Subcutaneous abdominal adipose tissue (tissue), 5 donors: ENCODE data around the gene LDLR.
"Not testable (repeated sequence)": the region's sequence is repeated elsewhere in the genome, so short reads cannot be mapped to it uniquely, and the experiment has no call there.

ENCODE experiments used
- H3K27ac ChIP-seq: one replicate; pipeline ENCODE4 v1.7.0; 2013; ENCODE audit warnings: low read depth, mild to moderate bottlenecking, inconsistent platforms, low read length, moderate library complexity
- H3K27me3 ChIP-seq, 5 donors: one replicate each; pipeline ENCODE4 v1.7.0; 2013; ENCODE audit warnings: low read length in 5 of 5, inconsistent platforms in 1 of 5; ENCODE audit not compliant: control insufficient read depth in 5 of 5, insufficient read depth in 4 of 5
- H3K36me3 ChIP-seq, 5 donors: one replicate each; pipeline ENCODE4 v1.7.0; 2013; ENCODE audit warnings: low read length in 5 of 5; ENCODE audit not compliant: control insufficient read depth in 5 of 5, insufficient read depth in 5 of 5
- H3K4me1 ChIP-seq, 5 donors: one replicate each; pipeline ENCODE4 v1.7.0; 2013; ENCODE audit warnings: low read length in 5 of 5, mild to moderate bottlenecking in 3 of 5, moderate library complexity in 1 of 5; ENCODE audit not compliant: control insufficient read depth in 5 of 5, insufficient read depth in 5 of 5
- H3K4me3 ChIP-seq, 5 donors: one replicate each; pipeline ENCODE4 v1.7.0; 2013; ENCODE audit warnings: low read length in 5 of 5, low read depth in 1 of 5
- H3K9ac ChIP-seq, 5 donors: one replicate each; pipeline ENCODE4 v1.7.0; 2013; ENCODE audit warnings: low read length in 5 of 5, mild to moderate bottlenecking in 4 of 5, moderate library complexity in 3 of 5
- H3K9me3 ChIP-seq, 5 donors: one replicate each; pipeline ENCODE4 v1.7.0; 2013; ENCODE audit warnings: low read length in 5 of 5; ENCODE audit not compliant: control insufficient read depth in 5 of 5
- donor health status: healthy.
- donor health status: healthy.
- donor health status: healthy.
- donor health status: healthy.
- donor health status: healthy.

The LDLR gene

GRCh38 chr19:11177592-11177991 lies 88.3 kb downstream of the LDLR start:
- H3K27ac ChIP-seq: peak overlapping the region; percentile 35

GRCh38 chr19:11179145-11179465 lies 89.8 kb downstream of the LDLR start:
- H3K9me3 ChIP-seq, H3K27me3 ChIP-seq, H3K4me3 ChIP-seq, H3K9ac ChIP-seq: not testable (repeated sequence)
- Histone ChIP-seq H3K27ac (peak overlapping the region; percentile 77), H3K36me3 (peaks cover 0 to 60% (median 51%) of the 10 kb centered on the region in 5 donors), H3K4me1 (peaks cover 7 to 24% (median 17%) of the 10 kb centered on the region in 5 donors)

More at GRCh38 chr19:11177592-11177991, 88.3 kb downstream of the LDLR start:
- Histone ChIP-seq H3K4me3 (no peak overlapping the region), H3K36me3 (peaks cover 0 to 69% (median 59%) of the 10 kb centered on the region in 5 donors), H3K9me3 (no peaks in the 10 kb centered on the region), H3K27me3 (no peaks in the 10 kb centered on the region), H3K4me1 (peaks cover 7 to 26% (median 18%) of the 10 kb centered on the region in 5 donors), H3K9ac (no peak overlapping the region)

GRCh38 chr19:11179716-11180297 lies 90.5 kb downstream of the LDLR start:
- no peaks in the 10 kb centered on the region for H3K27me3 ChIP-seq
- H3K27ac ChIP-seq: peak overlapping the region; percentile 77
- peak overlapping the region in 1 of 5 donors; percentile 39 for H3K4me3 ChIP-seq
- no peak overlapping the region for H3K9ac ChIP-seq
- peaks cover 7 to 31% (median 19%) of the 10 kb centered on the region in 5 donors for H3K4me1 ChIP-seq
- H3K36me3 ChIP-seq: peaks cover 0 to 60% (median 44%) of the 10 kb centered on the region in 5 donors
- no peaks in the 10 kb centered on the region for H3K9me3 ChIP-seq

GRCh38 chr19:11180346-11180745 lies 91.1 kb downstream of the LDLR start:
- H3K27ac ChIP-seq: peak overlapping the region; percentile 77
- no peaks in the 10 kb centered on the region for H3K27me3 ChIP-seq
- peaks cover 7 to 35% (median 19%) of the 10 kb centered on the region in 5 donors for H3K4me1 ChIP-seq
- H3K9ac ChIP-seq: no peak overlapping the region
- no peaks in the 10 kb centered on the region for H3K9me3 ChIP-seq
- H3K36me3 ChIP-seq: peaks cover 0 to 63% (median 43%) of the 10 kb centered on the region in 5 donors
- H3K4me3 ChIP-seq: no peak overlapping the region

GRCh38 chr19:11180975-11181374 lies 91.7 kb downstream of the LDLR start:
- Histone ChIP-seq H3K27ac (peak overlapping the region; percentile 77), H3K4me1 (peaks cover 7 to 35% (median 19%) of the 10 kb centered on the region in 5 donors), H3K36me3 (peaks cover 0 to 63% (median 43%) of the 10 kb centered on the region in 5 donors)
- not testable (repeated sequence) for H3K27me3 ChIP-seq, H3K9me3 ChIP-seq, H3K9ac ChIP-seq, H3K4me3 ChIP-seq

GRCh38 chr19:11181488-11181887 lies 92.2 kb downstream of the LDLR start:
- no peak overlapping the region for H3K4me3 ChIP-seq
- peaks cover 0 to 62% (median 39%) of the 10 kb centered on the region in 5 donors for H3K36me3 ChIP-seq
- H3K27ac ChIP-seq: peak overlapping the region; percentile 6

More at GRCh38 chr19:11181488-11181887, 92.2 kb downstream of the LDLR start:
- Histone ChIP-seq H3K27me3 (no peaks in the 10 kb centered on the region), H3K4me1 (peaks cover 7 to 35% (median 19%) of the 10 kb centered on the region in 5 donors), H3K9me3 (no peaks in the 10 kb centered on the region), H3K9ac (no peak overlapping the region)
